ENCODE measurements around the gene LRIG1. TPM values are rescaled to one million over a fixed set of nuclear protein-coding genes. Genes with fewer than 3 reads are reported as not detected.

LRIG1 gene
- polyA plus RNA-seq, 10 donors = 95.5 to 145 (median 124) TPM

DNA sequence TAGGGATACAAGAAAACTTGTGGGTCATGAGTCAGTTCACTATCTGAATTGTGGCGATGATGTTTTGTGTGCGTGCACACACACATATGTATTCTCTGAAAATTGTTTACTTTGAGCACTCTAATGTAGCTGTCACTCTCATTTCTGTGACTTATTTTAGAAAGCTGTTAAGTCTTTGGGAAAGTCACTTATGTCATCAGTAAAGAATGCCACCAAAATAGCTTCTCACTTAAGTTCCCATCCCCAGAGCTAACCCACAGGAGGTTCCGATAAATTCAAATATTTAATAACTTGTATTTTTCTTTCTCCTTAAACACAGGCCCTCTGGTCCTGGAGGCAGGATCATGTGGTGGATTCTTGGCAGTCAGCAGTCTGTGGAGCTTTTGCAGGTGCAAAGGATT lies 138.3 kb downstream of the LRIG1 start:
- DNase-seq = peak; percentile 66 to 85 (median 84)

DNA sequence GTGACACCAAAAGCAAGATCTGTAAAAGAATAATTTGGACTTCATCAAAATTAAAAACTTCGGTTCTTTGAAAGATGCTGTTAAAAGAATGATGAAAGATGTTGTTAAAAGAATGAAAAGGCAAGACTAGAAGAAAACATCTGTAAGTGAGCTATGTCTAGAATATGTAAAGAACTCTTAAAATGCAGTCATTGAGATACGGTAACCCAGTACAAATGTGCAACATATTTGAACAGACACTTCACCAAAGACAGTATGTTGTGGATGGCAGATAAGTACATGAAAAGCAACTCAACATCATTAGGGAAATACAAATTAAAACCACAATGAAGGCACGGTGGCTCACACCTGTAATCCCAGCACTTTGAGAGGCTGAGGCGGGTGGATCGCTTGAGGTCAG lies 139.5 kb downstream of the LRIG1 start:
- DNase-seq = no peak

DNA sequence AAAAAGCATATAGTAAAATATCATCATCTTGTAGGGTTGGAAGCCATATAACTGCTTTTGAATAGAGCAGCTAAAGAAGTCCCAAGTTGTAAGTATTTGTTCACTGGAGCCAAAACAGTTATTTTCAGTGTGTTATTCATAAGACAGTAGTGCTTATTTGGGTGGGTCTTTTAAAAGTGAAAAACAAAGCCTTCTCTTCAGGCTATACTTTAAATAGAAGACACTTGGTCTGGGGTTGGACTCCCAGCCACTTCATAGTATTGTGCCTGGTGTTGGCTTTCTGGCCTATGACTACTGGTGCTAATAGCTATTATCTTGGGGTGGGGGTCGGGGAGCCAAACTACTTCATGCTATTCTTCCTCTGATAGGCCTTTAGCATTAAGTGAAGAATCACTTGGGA lies 144.8 kb downstream of the LRIG1 start:
- DNase-seq = no peak

DNA sequence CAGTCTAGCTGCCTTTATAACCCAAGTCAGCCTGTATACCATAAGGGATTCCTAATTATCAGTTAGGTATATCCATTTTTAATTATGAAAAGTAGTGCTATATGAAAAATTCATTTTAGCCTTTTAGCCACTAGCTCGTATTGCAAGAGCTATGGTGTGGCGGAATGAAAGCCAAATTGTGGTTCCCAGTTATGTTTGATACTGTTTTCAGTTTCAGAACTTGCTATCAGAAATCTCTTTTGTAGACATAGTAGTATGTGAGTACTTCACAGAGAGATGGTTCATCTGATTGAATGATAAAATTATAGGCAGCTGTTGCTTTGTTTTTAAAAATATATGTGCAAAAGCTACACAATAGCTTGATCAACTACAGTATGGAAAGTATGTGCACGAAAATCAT lies 145.4 kb downstream of the LRIG1 start:
- DNase-seq = no peak

DNA sequence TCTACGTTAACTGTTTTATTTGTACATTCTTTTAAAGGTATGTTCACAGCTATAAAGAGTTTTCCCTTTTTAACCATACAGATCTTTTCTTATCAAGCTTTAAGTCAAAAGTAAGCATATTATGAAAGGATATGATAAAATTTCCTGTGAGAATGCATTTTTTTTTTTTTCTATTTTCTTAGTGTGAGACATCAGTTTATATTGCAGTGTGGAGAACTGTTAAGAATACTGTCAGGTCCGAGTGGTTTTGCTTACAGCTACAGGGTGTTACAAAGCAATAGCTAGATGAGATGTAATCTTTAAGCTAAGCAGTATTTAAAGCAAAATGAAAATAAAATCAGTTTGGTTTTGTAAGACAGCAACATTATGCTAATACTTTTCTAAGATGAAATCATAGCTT lies 146.8 kb downstream of the LRIG1 start:
- DNase-seq = no peak

DNA sequence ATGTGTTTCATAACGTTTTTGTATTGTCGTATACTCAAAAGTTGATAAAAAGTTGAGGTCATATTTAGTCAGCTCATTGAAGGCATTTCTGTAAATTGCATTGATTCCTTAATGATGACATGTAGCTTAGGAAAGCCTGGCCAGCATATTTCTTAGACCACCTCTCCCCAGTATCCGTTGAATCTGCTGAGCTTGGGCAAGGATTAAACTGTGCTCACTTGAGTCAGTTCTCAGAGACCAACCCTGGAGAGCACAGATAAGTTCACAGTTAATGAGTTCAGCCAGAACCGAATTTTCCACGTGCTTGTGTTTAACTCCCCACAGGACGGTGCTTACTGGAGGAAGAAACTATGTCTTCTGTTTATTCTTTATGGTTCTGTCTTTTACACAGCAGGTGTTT lies 147.3 kb downstream of the LRIG1 start:
- DNase-seq = peak in 2 of 3 donors; percentile 46 to 76

DNA sequence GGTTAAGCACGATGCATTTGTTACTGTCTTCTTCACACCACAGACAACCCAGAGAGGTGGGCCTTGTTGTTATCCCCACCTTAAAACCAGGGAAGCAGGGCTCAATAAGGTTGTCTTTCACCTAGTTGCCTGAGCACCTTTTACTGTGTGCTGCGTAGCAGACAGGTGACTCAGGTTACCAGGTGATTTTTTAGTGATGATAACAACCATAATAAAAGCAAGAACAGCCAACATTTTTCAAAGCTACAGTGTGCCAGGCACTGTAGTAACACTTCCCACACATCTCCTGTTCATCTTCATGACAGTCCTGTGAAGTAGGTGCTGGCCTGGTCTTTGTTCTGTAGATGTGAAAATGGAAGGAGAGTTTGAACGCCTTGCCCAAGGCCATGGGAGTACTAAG lies 147.8 kb downstream of the LRIG1 start:
- DNase-seq = no peak

DNA sequence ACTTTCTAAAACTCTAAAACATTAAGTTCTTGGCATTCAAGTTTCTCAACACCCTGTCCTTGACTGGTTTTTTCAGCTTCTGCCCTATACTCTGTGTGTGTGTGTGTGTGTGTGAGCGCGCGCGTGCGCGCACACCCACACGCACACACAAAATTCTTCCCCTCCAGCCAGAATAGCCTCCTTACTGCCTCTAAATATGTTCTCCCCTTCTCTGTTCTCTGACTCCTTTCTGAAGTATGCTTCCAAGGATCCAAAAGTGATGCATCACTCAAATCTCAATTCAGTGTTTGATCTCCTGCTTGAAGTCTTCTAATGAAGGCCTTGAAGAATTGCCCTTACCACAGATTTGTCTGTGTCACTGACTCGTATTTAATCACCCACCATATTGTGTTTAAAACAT lies 150.2 kb downstream of the LRIG1 start:
- no peak for DNase-seq

DNA sequence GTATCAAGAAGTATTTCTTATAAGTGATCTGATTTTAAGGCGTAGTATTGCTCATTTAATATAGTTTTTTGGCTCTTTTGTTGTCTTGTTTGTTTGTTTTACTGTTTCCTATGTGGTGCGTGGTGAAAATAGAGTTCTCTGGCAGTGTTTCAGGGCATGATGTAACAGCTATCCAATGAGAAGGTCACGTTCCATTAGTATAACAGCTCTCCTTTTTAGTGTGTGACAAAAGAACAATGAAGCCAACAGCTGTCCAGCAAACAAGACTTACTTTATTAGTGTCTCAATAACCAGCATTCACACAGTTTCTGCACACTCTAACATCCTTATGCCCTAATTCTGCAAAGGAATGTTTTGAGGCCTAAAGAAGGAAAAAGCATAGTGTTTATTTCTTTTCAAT lies 152.1 kb downstream of the LRIG1 start:
- DNase-seq = peak; percentile 64 to 86 (median 74)

DNA sequence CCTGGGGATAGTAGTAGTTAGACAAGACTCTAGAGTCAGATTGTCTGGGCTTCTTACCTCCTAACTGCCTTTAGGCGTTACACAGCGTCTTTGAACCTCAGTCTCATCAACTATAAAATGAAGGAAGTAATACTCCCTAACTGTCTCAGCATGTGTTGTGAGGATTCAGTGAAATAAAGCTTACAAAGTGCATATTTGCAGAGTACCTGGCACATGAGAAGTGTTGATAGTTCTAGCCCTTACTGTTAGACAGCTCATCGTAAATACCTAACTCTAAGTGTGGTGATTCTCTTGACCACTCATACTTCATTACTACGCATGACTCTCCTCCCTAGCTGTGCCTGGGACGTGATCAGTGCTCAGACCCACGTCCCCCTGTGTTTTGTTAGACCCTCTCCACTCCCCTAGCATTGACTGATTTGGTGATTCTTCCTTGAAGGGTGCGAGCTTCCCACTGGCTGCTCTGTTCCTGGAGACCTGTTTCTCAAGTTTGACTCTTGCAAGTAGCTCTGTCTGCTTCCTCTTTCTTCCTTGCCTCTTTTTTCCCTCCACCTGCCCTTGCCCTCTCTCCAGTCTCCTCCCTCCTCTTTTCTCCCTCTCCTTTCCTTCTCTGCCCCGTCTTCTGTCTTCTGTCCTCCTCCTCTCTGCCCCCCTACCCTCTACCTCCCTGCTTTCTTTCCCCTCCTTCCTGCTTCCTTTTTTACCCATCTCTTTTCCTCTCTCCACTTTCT lies 155.8 kb downstream of the LRIG1 start:
- no peak for DNase-seq

DNA sequence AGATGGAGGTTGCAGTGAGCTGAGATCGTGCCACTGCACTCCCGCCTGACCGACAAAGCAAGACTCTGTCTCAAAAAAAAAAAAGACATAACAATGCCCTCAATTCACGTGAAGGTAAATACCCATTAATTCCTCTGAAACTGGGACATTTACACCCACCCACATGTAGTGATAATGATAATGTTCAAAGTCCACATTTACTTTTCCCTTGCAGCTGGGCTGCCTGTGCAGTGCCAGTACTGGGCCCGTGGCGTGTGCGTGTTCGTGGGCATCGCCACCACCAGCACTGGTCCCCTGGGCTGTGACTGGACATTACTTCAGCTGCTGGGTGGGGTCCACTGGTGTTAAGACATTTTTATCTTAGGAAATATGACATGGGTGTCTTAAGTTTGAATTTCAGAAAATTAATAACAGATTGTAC lies 156.4 kb downstream of the LRIG1 start:
- no peak for DNase-seq

DNA sequence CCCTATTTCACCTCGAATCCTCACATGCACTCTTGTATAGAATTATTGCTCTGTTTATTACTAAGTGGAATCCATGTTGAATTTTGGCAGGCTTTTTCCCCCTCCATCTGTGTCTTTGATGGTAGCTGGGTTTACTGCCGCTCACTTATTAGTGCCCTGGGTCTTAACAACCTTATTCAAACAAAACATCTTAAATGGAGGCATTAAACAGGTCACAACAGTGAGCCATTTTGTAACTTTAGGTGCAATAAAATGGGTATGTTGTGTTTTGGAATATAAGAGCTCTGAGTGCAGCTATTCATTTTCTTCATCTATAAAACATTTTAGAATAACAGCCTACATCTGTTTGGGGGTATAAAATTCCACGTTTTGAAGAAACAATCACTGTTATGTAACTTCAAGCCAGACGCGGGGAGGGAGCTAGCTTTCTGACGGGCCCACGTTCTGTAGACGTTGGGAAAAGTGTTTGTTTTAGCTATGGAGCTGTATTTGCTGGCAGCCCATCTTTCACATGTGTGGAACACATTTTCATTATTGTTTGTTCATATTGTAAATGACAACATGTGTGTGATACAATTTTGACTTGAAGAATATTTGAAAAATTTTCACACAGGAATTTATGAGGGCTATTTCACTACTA lies 158.0 kb downstream of the LRIG1 start:
- DNase-seq = peak; percentile 57 to 83 (median 59)

DNA sequence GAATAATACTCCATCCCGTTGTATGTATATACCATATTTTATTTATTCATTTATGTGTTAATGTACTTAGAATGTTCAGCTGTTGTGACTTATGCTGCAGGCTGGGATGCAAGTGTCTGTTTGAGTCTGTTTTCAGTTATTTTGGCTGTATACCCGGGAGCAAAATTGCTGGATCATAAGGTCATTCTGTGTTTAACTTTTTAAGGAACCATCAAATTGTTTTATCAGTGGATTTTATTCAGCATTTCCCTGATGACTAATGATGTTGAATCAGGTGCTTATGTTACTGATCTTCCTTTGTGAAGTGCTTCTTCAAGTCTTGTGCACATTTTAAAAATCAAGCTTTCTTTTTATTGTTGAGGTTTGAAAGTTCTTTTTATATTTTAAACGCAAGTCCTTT lies 161.9 kb downstream of the LRIG1 start:
- peak in 1 of 3 donors; percentile 35 for DNase-seq

DNA sequence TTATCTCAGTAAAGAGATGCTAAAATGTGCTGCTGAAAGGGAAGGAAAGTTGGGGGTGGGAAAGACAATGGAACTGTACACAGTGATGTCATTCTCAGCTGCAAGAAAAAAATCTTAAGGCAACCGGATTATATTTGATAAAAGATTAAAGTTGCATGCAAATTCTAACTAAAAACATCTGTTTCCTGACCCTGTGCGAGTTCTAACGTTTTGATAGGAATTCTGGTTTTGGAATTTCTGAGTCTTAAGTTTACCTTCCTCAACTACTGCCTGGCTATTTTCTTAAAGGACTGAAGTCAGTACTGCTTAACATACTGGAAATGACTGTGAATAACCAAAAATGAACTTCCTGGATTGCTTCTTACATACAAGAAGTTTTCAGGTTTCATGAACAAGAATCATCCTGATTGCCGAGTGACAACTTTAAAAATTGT lies 164.5 kb downstream of the LRIG1 start:
- DNase-seq = peak; percentile 47 to 66 (median 60)

DNA sequence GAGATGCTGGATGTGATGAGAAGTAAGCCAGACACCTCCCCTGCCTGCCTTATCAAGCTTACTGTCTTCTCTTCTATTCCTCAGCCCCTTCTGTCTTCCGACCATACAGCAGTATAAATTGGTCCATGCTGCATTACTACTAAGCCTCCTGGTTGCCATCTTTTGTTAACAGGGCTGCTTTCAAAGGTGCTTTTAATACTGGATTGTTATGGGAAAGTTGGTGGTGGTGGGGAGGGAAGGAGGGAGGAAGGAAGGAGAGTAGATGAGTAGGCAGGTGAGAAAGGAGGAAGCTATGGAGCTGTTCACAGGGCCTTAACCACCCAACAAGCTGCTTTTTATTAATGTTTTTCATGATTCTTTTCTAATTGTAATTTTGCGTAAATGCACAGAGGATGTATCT lies 165.2 kb downstream of the LRIG1 start:
- DNase-seq = no peak
